Neuron (in vitro differentiated cells): ENCODE results near the gene OTUD5.

Source experiments
- H2AFZ ChIP-seq: one replicate; pipeline ENCODE4 v1.6.1; 2013; ENCODE audit warnings: low read depth, mild to moderate bottlenecking, inconsistent platforms, low read length, moderate library complexity
- H3K27me3 ChIP-seq: one replicate; pipeline ENCODE4 v1.6.1; 2013; ENCODE audit warnings: low read length; ENCODE audit not compliant: insufficient read depth
- H3K36me3 ChIP-seq: one replicate; pipeline ENCODE4 v1.6.1; 2013; ENCODE audit warnings: low read length; ENCODE audit not compliant: insufficient read depth
- H3K4me1 ChIP-seq: one replicate; pipeline ENCODE4 v1.6.1; 2013; ENCODE audit warnings: low read length; ENCODE audit not compliant: insufficient read depth
- H3K4me3 ChIP-seq: 2 replicates; pipeline ENCODE4 v1.5.1; 2013; ENCODE audit warnings: mild to moderate bottlenecking, low read length, moderate library complexity
- H3K9me3 ChIP-seq: one replicate; pipeline ENCODE4 v1.6.1; 2013; ENCODE audit warnings: low read length

Gene OTUD5

DNA sequence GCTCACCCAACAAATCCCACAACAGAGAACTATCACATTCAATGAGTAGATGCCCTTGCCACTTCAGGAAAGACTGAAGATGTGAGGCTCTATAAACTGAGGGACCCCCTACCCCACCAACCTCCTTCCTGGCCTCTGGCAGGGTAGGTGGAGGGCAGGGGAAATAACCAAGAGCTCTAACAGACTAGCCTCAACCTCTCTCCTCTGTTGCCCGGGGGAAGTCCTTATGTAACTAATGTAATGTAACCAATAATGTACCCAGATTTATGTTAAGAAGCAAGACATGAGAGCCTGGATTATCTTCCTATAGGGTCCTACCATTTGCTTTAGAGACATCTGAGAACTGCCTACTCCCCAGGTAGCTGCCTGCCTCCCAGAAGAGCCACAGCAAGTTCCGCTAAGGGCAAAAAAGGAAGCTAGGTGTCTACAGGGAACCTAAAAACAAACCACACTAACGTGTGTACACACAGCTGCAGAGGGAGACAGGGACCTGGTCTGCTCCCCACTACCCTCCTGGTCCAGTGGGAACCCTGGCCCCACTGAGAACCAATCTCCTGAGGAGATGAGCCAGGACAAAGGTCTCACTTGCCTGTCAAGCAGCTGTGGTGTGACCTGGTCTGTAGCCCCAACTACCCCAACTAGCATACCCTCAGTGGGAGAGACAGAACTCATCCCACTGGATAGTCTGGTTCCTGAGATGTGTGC is 17.7 kb downstream of the OTUD5 start:
- no peaks in the 10 kb centered on the region for H3K4me1 ChIP-seq

GRCh38 chrX:48938721-48939425 is 18.5 kb downstream of the OTUD5 start:
- peaks cover 17% of the 10 kb centered on the region for H3K36me3 ChIP-seq

More for the DNA sequence above, 17.7 kb downstream of the OTUD5 start:
- Histone ChIP-seq H3K9me3 (no peaks in the 10 kb centered on the region), H2AFZ (no peak overlapping the region), H3K36me3 (peaks cover 14% of the 10 kb centered on the region), H3K4me3 (no peak overlapping the region), H3K27me3 (no peaks in the 10 kb centered on the region)

DNA sequence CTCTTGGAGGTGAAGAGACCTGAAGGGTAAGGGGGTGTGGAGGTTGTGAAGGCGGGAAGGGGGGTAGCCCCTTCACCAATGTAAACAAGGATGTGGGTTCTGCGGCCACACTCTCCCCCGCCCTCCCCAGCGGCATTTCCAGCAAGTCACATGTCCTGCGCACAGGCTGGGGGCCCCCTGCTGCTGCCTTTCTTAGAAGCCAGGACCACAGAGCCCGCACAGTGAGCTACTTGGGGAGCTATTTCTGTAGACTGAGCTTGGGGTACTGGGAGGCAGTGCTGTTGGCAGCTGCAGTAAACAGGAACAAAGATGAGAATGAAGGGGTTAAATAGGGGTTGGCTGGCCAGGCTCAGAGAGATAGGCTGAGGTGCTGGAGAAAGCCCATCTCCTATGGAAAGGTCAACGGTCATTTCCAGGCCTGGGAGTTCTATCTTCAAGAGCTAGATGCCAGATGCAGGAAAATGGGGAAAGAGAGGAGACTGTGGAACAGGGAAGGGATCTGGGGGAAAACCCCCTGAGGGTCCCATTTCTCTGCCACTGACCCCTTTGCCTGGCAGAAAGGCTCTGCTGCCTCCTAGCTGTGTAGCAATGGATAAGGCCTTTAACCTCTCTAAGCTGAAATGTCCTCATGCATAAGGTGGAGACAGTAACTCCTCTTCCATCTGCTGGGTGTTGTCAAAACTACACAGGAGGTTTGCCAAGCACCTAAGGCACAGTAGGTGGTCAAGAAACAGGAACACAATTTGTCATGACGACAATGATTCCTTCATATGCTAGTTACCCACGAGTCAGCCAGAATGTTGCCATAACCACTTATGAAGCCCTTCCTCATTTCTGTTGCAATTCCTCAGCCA is 20.1 kb downstream of the OTUD5 start:
- Histone ChIP-seq H2AFZ (no peak overlapping the region), H3K4me3 (no peak overlapping the region), H3K27me3 (no peaks in the 10 kb centered on the region), H3K36me3 (peaks cover 14% of the 10 kb centered on the region), H3K9me3 (no peaks in the 10 kb centered on the region), H3K4me1 (no peaks in the 10 kb centered on the region)

More at GRCh38 chrX:48938721-48939425, 18.5 kb downstream of the OTUD5 start:
- Histone ChIP-seq H3K9me3 (no peaks in the 10 kb centered on the region), H3K4me3 (no peak overlapping the region), H2AFZ (no peak overlapping the region), H3K4me1 (no peaks in the 10 kb centered on the region), H3K27me3 (no peaks in the 10 kb centered on the region)

DNA sequence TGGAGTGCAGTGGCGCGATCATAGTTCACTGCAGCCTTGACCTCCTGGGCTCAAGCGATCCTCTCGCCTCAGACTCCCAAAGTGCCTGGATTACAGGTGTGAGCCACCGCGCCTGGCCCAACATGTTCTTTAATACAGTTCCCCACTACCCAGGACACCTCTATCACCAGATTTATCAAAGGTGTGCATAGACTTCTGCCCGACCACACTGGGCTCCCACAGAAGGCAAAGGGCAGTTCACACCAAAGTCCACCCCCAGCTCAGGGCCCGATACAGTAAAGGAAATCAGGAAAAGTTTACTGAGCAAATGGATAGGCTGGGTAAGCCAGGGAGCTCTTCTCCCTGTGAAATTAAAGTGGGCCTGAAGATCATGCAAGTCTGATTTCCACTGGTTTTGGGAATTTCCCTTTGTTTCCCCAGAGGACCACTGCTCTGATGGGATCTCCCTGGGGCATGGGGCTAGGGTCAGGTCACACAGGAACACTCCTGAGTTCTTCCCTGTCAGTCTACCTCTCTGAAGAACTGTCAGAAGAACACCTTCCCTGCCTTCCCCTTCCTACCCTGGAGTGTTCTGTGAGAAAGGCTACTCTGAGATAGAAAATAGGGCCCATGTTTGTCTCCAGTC is 20.9 kb downstream of the OTUD5 start:
- Histone ChIP-seq H3K4me3 (no peak overlapping the region), H3K9me3 (no peaks in the 10 kb centered on the region), H3K36me3 (peaks cover 14% of the 10 kb centered on the region), H3K27me3 (no peaks in the 10 kb centered on the region), H2AFZ (no peak overlapping the region), H3K4me1 (no peaks in the 10 kb centered on the region)

DNA sequence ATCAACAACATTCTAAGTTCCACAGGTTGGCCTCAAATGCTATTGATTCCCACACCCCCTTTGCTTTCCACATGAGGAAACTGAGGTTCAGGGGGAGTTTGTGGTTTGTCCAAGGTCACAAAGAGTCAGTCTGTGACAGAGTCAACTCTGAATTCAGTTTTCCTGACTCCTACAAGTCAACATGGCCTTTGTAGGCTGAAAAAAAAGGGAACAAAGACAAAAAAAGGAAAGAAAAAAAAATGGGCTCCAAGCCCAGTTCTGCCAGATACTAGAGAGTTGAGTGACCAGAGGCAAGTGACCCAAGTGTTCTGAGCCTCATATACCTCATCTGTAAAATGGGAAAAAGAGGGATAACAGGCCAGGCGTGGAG is 22.1 kb downstream of the OTUD5 start:
- Histone ChIP-seq H3K4me3 (no peak overlapping the region), H3K36me3 (peaks cover 14% of the 10 kb centered on the region), H3K4me1 (no peaks in the 10 kb centered on the region), H3K27me3 (no peaks in the 10 kb centered on the region), H2AFZ (no peak overlapping the region), H3K9me3 (no peaks in the 10 kb centered on the region)

- H3K27me3 ChIP-seq = no peaks in the 10 kb centered on the region
- H2AFZ ChIP-seq = no peak overlapping the region
- H3K36me3 ChIP-seq = peaks cover 17% of the 10 kb centered on the region
- no peaks in the 10 kb centered on the region for H3K9me3 ChIP-seq
- no peaks in the 10 kb centered on the region for H3K4me1 ChIP-seq
- no peak overlapping the region for H3K4me3 ChIP-seq
These were observed 22.7 kb downstream of the OTUD5 start for GRCh38 chrX:48934581-48935300.

DNA sequence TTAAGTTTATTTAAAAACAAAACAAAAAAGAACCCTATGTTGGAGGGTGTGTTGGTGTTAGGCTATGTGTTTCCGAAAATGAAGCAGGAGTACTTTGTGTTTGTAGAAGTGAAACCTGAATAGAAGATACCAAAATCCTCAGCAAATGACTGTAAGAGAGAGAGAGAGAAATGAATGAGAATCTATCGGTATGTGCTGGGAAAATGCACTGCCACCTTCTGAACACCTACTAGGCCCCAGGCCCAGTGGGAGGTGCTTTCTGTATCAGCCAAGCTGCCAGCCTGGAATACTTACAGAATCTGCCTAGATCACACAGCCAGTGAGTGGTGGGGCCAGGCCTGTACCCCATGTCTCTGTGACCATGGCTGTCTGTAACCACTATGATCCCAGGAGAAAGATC is 23.6 kb downstream of the OTUD5 start:
- Histone ChIP-seq H3K4me1 (no peaks in the 10 kb centered on the region), H3K36me3 (peaks cover 17% of the 10 kb centered on the region), H3K27me3 (no peaks in the 10 kb centered on the region), H2AFZ (no peak overlapping the region), H3K4me3 (no peak overlapping the region), H3K9me3 (no peaks in the 10 kb centered on the region)

GRCh38 chrX:48927736-48928382 is 29.5 kb downstream of the OTUD5 start:
- no peaks in the 10 kb centered on the region for H3K27me3 ChIP-seq
- no peaks in the 10 kb centered on the region for H3K9me3 ChIP-seq
- H2AFZ ChIP-seq = no peak overlapping the region
- peaks cover 5% of the 10 kb centered on the region for H3K4me1 ChIP-seq
- H3K36me3 ChIP-seq = peaks cover 29% of the 10 kb centered on the region
- H3K4me3 ChIP-seq = no peak overlapping the region

GRCh38 chrX:48927123-48927522 is 30.3 kb downstream of the OTUD5 start:
- Histone ChIP-seq H3K27me3 (no peaks in the 10 kb centered on the region), H3K4me1 (peaks cover 5% of the 10 kb centered on the region), H2AFZ (no peak overlapping the region), H3K36me3 (peaks cover 31% of the 10 kb centered on the region), H3K4me3 (no peak overlapping the region), H3K9me3 (no peaks in the 10 kb centered on the region)

DNA sequence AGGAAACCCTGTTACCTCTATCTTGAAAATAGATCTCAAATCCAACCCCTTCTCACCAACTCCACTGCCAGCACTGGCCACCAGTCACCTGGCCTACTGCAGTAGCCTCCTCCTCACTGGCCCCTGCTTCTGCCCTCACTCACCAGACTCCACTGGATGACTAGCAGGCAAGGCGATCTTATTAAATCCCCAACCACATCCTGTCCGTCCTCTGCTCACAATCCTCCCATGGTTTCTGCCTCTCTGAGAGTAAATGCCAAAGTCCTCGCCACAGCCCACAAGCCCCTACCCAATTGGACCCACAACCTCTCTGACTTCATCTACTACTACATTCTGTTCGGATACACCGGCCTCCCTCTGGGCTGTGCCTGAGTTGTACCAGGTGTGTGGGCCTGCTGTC is 33.1 kb downstream of the OTUD5 start:
- peaks cover 29% of the 10 kb centered on the region for H3K36me3 ChIP-seq
- H3K9me3 ChIP-seq = no peaks in the 10 kb centered on the region
- no peaks in the 10 kb centered on the region for H3K27me3 ChIP-seq
- peaks cover 23% of the 10 kb centered on the region for H3K4me1 ChIP-seq
- H3K4me3 ChIP-seq = no peak overlapping the region
- H2AFZ ChIP-seq = no peak overlapping the region

DNA sequence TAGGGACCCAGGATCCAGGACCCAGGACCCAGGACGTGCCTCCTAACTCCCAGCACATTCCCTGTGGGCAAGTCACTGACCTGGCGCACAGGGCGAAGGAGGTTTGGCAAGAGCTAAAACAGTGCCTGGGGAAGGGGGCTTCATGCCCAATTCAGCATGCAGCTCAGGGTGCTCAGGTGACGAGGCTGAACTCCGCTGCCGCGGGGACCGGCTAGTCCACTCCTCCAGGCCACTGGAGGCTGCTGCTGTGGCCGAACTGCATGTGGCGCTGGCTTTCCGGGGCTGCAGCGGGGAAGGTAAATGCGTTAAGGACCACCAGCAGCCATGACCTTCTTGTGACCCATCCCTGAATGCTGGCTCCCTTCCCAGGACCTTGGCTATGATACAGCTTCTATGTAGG is 33.6 kb downstream of the OTUD5 start:
- no peak overlapping the region for H2AFZ ChIP-seq
- no peak overlapping the region for H3K4me3 ChIP-seq
- peaks cover 23% of the 10 kb centered on the region for H3K4me1 ChIP-seq
- no peaks in the 10 kb centered on the region for H3K9me3 ChIP-seq
- H3K27me3 ChIP-seq = no peaks in the 10 kb centered on the region
- H3K36me3 ChIP-seq = peaks cover 29% of the 10 kb centered on the region

- Histone ChIP-seq H2AFZ (no peak overlapping the region), H3K4me1 (peaks cover 25% of the 10 kb centered on the region), H3K36me3 (peaks cover 25% of the 10 kb centered on the region), H3K27me3 (no peaks in the 10 kb centered on the region), H3K4me3 (no peak overlapping the region), H3K9me3 (no peaks in the 10 kb centered on the region)
These were observed 36.7 kb downstream of the OTUD5 start for GRCh38 chrX:48920718-48921104.
